GM21390 (cell line): ENCODE results near the gene PRTFDC1.

Experiments
- ATAC-seq: cut with Tn5 transposase; IDR thresholded peaks from one replicate; pipeline ENCODE4 v1.9.1; 2021; ENCODE audit not compliant: unreplicated experiment

The PRTFDC1 gene

GRCh38 chr10:24882047-24882698 is 70.2 kb downstream of the PRTFDC1 start:
- peak; percentile 65 for ATAC-seq

- no peak for ATAC-seq
These were observed 72.5 kb downstream of the PRTFDC1 start for GRCh38 chr10:24879861-24880260.

GRCh38 chr10:24874133-24874532 is 78.3 kb downstream of the PRTFDC1 start:
- ATAC-seq, result no peak

- no peak for ATAC-seq
These were observed 79.1 kb downstream of the PRTFDC1 start for GRCh38 chr10:24873281-24873683.

- no peak for ATAC-seq
These were observed 79.6 kb downstream of the PRTFDC1 start for GRCh38 chr10:24872790-24873182.

- ATAC-seq, result no peak
These were observed 80.2 kb downstream of the PRTFDC1 start for GRCh38 chr10:24872049-24872789.

GRCh38 chr10:24871011-24871935 is 81.1 kb downstream of the PRTFDC1 start:
- no peak for ATAC-seq

- ATAC-seq, result no peak
These were observed 82.9 kb downstream of the PRTFDC1 start for GRCh38 chr10:24869354-24870015.

GRCh38 chr10:24866604-24867583 is 85.5 kb downstream of the PRTFDC1 start:
- no peak for ATAC-seq

- ATAC-seq, result no peak
These were observed 86.6 kb downstream of the PRTFDC1 start for GRCh38 chr10:24865783-24866182.

GRCh38 chr10:24862589-24862988 is 89.8 kb downstream of the PRTFDC1 start:
- ATAC-seq, result no peak

GRCh38 chr10:24858288-24859270 is 93.8 kb downstream of the PRTFDC1 start:
- ATAC-seq, result no peak

- ATAC-seq, result no peak
These were observed 95.2 kb downstream of the PRTFDC1 start for GRCh38 chr10:24857031-24857725.

GRCh38 chr10:24854256-24854655 is 98.2 kb downstream of the PRTFDC1 start:
- no peak for ATAC-seq

GRCh38 chr10:24853661-24854060 is 98.7 kb downstream of the PRTFDC1 start:
- no peak for ATAC-seq

GRCh38 chr10:24851629-24852028 is 100.8 kb downstream of the PRTFDC1 start:
- ATAC-seq, result no peak

GRCh38 chr10:24850727-24851296 is 101.6 kb downstream of the PRTFDC1 start:
- ATAC-seq, result no peak
